Vagina (tissue), 2 donors: ENCODE measurements around the gene CHPF.

Experiments used
- CTCF ChIP-seq, 3 experiments: fragments of 450-650 bp in 2 of 3; fragments of 200-600 bp in 1 of 3; sonication (generic) in 1 of 3; IDR thresholded peaks; one replicate each; pipeline ENCODE4 v1.5.1; 2017 to 2019; ENCODE audit warnings: antibody characterized with exemption in 3 of 3, mild to moderate bottlenecking in 2 of 3, moderate library complexity in 2 of 3
- POLR2A ChIP-seq, 2 donors: fragments of 450-650 bp; IDR thresholded peaks; one replicate each; pipeline ENCODE4 v1.6.1; 2017; ENCODE audit warnings: antibody characterized with exemption in 2 of 2, mild to moderate bottlenecking in 2 of 2, moderate library complexity in 2 of 2
- POLR2AphosphoS5 ChIP-seq, 2 donors: sonication (generic); formaldehyde crosslinking; IDR thresholded peaks; one replicate each; pipeline ENCODE4 v1.9.0; 2017; ENCODE audit warnings: antibody characterized with exemption in 2 of 2, mild to moderate bottlenecking in 2 of 2, low read depth in 1 of 2; ENCODE audit not compliant: insufficient read depth in 1 of 2

GRCh38 chr2:219536425-219536824 is 7.2 kb downstream of the CHPF start:
- TF ChIP-seq CTCF (IDR thresholded peaks at IDR 0.05) (no peak), POLR2AphosphoS5 (IDR thresholded peaks at IDR 0.05; ENCODE audit: insufficient read depth in 1 of 2, low read depth in 1 of 2) (no peak), POLR2A (IDR thresholded peaks at IDR 0.05) (no peak)
